Kidney epithelial cell (primary cell): ENCODE measurements around the gene ASB11. TPM values are rescaled to one million over a fixed set of nuclear protein-coding genes. Genes with fewer than 3 reads are reported as not detected.

Experiments used
- DNase-seq: peaks from one replicate; pipeline ENCODE4 v3.0.0-alpha.2; 2010; ENCODE audit warnings: low read depth
- H3K27me3 ChIP-seq: 2 replicates; pipeline ENCODE4 v1.6.0; 2011; ENCODE audit warnings: low read length; ENCODE audit not compliant: control insufficient read depth, insufficient read depth
- H3K36me3 ChIP-seq: 2 replicates; pipeline ENCODE4 v1.5.1; 2011; ENCODE audit warnings: low read length; ENCODE audit not compliant: control insufficient read depth, insufficient read depth
- H3K4me3 ChIP-seq: 2 replicates; pipeline ENCODE4 v1.5.1; 2011; ENCODE audit warnings: low read depth, mild to moderate bottlenecking, control low read depth, low read length
- CTCF ChIP-seq: IDR thresholded peaks from 2 replicates; pipeline ENCODE4 v1.5.1; 2011; ENCODE audit warnings: mild to moderate bottlenecking, moderate library complexity, low read length, control low read depth, inconsistent platforms; ENCODE audit not compliant: insufficient read depth, poor library complexity, severe bottlenecking
- total RNA-seq: library from RNA; depleted of rRNA; stranded (reverse); fragments of >200 nt; gene quantifications from 2 replicates; pipeline ENCODE4 v1.2.3, GENCODE V29; 2015

Gene ASB11
- total RNA-seq, 1 donor from 2014 or later: not detected

GRCh38 chrX:15335135-15336022 is 19.9 kb upstream of the ASB11 start, which contains the start of gene PIGA:
TSS of gene PIGA (minus strand) at chrX:15335523. CDS start at chrX:15331930, 3,593 bp downstream.
- TF ChIP-seq CTCF: no peak
- H3K4me3 ChIP-seq: peak within 1 kb of the TSS; percentile 67
- H3K36me3 ChIP-seq: no peaks in the 10 kb centered on the region
- H3K27me3 ChIP-seq: no peaks in the 10 kb centered on the region
- DNase-seq: peak; percentile 80

GRCh38 chrX:15334561-15334960 is 19.1 kb upstream of the ASB11 start:
- Histone ChIP-seq H3K27me3 (no peaks in the 10 kb centered on the region), H3K36me3 (no peaks in the 10 kb centered on the region), H3K4me3 (peak overlapping the region; percentile 67)
- no peak for TF ChIP-seq CTCF
- DNase-seq: no peak

GRCh38 chrX:15328821-15329220 is 13.4 kb upstream of the ASB11 start:
- DNase-seq: no peak
- no peaks in the 10 kb centered on the region for H3K36me3 ChIP-seq
- no peaks in the 10 kb centered on the region for H3K27me3 ChIP-seq
- H3K4me3 ChIP-seq: no peak overlapping the region
- TF ChIP-seq CTCF: no peak

GRCh38 chrX:15328131-15328530 is 12.7 kb upstream of the ASB11 start:
- H3K27me3 ChIP-seq: no peaks in the 10 kb centered on the region
- DNase-seq: no peak
- H3K36me3 ChIP-seq: no peaks in the 10 kb centered on the region
- TF ChIP-seq CTCF: no peak
- H3K4me3 ChIP-seq: no peak overlapping the region

- Histone ChIP-seq H3K36me3 (no peaks in the 10 kb centered on the region), H3K4me3 (no peak overlapping the region), H3K27me3 (no peaks in the 10 kb centered on the region)
- DNase-seq: no peak
- no peak for TF ChIP-seq CTCF
These were observed 7.0 kb upstream of the ASB11 start for GRCh38 chrX:15322472-15322871.
